Transverse colon (tissue), 4 donors: ENCODE results near the gene ANKRD10. TPM values are rescaled to one million over a fixed set of nuclear protein-coding genes. Genes with fewer than 3 reads are reported as not detected.

Experiments
- DNase-seq: peaks from one replicate; pipeline ENCODE4 v3.0.0-alpha.2; 2019
- H3K27ac ChIP-seq, 4 donors: fragments of 200-600 bp; sonication (generic); 2 replicates each; pipeline ENCODE4 v1.5.1; 2016 to 2018; ENCODE audit warnings: inconsistent platforms in 4 of 4
- H3K27me3 ChIP-seq: fragments of 200-600 bp; sonication (generic); 2 replicates; pipeline ENCODE4 v1.5.1; 2017; ENCODE audit warnings: inconsistent platforms
- H3K36me3 ChIP-seq, 4 donors: fragments of 200-600 bp; sonication (generic); 2 replicates each; pipeline ENCODE4 v1.5.1; 2017 to 2019; ENCODE audit warnings: inconsistent platforms in 4 of 4
- H3K4me1 ChIP-seq, 4 donors: fragments of 200-600 bp; sonication (generic); 2 replicates each; pipeline ENCODE4 v1.5.1; 2017 to 2020; ENCODE audit warnings: inconsistent platforms in 4 of 4
- H3K4me3 ChIP-seq, 4 donors: fragments of 200-600 bp; sonication (generic); 1 replicate in 1 of 4; 2 replicates in 3 of 4; pipeline versions ENCODE4 v1.5.1 to v1.6.1; 2017 to 2019; ENCODE audit warnings: inconsistent platforms in 4 of 4
- H3K9me3 ChIP-seq, 2 donors: fragments of 200-600 bp; sonication (generic); 2 replicates each; pipeline ENCODE4 v1.5.1; 2017 to 2019; ENCODE audit warnings: inconsistent platforms in 2 of 2
- EP300 ChIP-seq: sonication (generic); formaldehyde crosslinking; IDR thresholded peaks from one replicate; pipeline ENCODE4 v1.6.1; 2017; ENCODE audit warnings: antibody characterized with exemption, low read depth
- POLR2A ChIP-seq: fragments of 450-650 bp; IDR thresholded peaks from one replicate; pipeline ENCODE4 v1.6.1; 2016; ENCODE audit warnings: antibody characterized with exemption, mild to moderate bottlenecking, moderate library complexity
- POLR2AphosphoS5 ChIP-seq, 3 donors: sonication (generic); formaldehyde crosslinking; IDR thresholded peaks; one replicate each; pipeline ENCODE4 v1.6.1; 2016; ENCODE audit warnings: antibody characterized with exemption in 3 of 3
- WGBS, 2 donors: methylation state at CpG; one replicate each; pipeline ENCODE4 v1.1.5; 2018; ENCODE audit warnings: low coverage in 1 of 2; 5-methylcytosine and 5-hydroxymethylcytosine counted together
- in situ Hi-C, 4 donors: fragments of 200-750 bp; cut with MboI; loops; one replicate each; pipeline versions ENCODE4 v1.15.0 to v1.15.1; 2017; ENCODE audit warnings: low sequenced_read_pairs in 3 of 4, low pct_ligation_motif_present in 1 of 4, low pct_unique_long_range_greater_than_20kb in 1 of 4
- intact Hi-C: fragments of 100-400 bp; cut with DNase I; formaldehyde crosslinking; loops from one replicate; pipeline ENCODE4 v1.15.1; 2023; ENCODE audit warnings: low total_unique reads
- total RNA-seq, 4 donors: library from RNA; depleted of rRNA; stranded (reverse); fragments of >200 nt; gene quantifications; one replicate each; pipeline ENCODE4 v1.1.0, GENCODE V29; 2016
- TF ChIP-seq, protein P1 (sequence below), 5 experiments: fragments of 200-600 bp in 3 of 5; fragments of 450-650 bp in 2 of 5; sonication (generic) in 3 of 5; IDR thresholded peaks; 1 replicate in 2 of 5; 2 replicates in 3 of 5; pipeline ENCODE4 v1.5.1; 2016 to 2017; ENCODE audit warnings: antibody characterized with exemption in 5 of 5, inconsistent platforms in 3 of 5, mild to moderate bottlenecking in 2 of 5, moderate library complexity in 1 of 5

Gene ANKRD10
- total RNA-seq, 4 donors from 2014 or later, result 124 to 286 (median 188) TPM

DNA sequence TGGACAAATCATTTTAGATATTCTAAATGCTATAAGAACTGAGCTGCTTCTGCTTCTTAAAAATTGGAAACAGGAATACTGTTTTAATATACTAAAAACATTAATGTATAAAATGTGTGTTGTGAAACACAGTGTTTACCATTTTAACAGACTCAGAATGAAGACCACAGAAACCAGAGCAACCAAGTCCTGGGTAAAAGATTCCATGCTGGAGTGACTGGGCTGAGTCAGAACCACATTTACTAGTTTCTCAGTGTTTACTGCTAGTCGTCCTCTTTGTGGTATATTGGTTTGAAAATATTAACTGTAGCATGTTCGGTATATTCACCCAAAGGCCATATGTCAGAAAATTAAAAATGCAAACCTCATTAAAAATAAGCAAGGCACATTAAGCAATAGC lies 31.9 kb downstream of the ANKRD10 start:
- Histone ChIP-seq H3K27ac (no peak overlapping the region), H3K4me1 (peaks cover 0 to 5% (median 0%) of the 10 kb centered on the region in 4 donors), H3K36me3 (no peaks in the 10 kb centered on the region), H3K9me3 (no peaks in the 10 kb centered on the region), H3K27me3 (no peaks in the 10 kb centered on the region), H3K4me3 (no peak overlapping the region)
- WGBS, 2 donors, result 50 to 100% methylated on average over 2 of the region's 2 CpGs
- intact Hi-C loops (no loop called here), in situ Hi-C loops (no loop called here)
- no peak for DNase-seq
- TF ChIP-seq POLR2AphosphoS5 (IDR thresholded peaks at IDR 0.05), result no peak
- no peak for TF ChIP-seq EP300
- no peak for TF ChIP-seq POLR2A
- TF ChIP-seq, protein P1, sequence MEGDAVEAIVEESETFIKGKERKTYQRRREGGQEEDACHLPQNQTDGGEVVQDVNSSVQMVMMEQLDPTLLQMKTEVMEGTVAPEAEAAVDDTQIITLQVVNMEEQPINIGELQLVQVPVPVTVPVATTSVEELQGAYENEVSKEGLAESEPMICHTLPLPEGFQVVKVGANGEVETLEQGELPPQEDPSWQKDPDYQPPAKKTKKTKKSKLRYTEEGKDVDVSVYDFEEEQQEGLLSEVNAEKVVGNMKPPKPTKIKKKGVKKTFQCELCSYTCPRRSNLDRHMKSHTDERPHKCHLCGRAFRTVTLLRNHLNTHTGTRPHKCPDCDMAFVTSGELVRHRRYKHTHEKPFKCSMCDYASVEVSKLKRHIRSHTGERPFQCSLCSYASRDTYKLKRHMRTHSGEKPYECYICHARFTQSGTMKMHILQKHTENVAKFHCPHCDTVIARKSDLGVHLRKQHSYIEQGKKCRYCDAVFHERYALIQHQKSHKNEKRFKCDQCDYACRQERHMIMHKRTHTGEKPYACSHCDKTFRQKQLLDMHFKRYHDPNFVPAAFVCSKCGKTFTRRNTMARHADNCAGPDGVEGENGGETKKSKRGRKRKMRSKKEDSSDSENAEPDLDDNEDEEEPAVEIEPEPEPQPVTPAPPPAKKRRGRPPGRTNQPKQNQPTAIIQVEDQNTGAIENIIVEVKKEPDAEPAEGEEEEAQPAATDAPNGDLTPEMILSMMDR (IDR thresholded peaks at IDR 0.05), result no peak

DNA sequence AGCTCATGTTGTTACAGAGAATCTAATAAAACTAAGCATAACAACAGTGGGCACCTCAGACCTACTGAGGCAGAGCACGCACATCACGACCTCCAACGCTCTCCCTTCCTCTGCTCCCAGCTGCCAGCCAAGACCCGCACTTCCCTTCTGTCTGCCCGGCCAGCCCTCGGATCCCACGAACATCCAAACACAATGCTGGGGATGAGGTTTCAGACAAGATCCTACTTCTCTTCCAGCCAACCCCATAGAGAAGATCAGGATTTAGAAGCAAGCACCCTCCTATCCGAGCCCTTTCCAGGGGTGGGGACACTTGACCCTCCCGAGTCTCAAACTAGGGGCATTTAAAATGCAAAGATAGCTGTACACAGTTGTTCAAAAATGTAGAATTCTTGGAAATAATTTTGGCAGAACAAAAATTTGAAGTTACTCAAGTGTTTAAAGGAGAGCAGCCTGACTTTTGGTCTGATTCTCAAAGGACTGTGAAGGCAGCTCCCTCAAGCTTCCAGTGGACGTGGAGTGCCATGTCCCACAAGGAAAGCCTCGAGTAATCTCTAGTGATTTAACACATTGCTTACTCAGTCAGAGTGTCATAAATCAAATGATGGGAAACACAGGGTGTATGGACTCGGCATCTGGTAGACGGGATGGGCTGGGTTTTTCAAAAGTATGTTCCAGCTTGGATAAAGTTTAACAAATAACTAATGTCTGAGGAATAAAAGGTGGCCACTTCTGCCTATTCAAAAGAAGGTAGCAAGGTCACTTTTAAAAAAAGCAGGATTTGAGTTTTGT lies 32.8 kb downstream of the ANKRD10 start:
- Histone ChIP-seq H3K9me3 (no peaks in the 10 kb centered on the region), H3K27ac (no peak overlapping the region), H3K4me1 (no peaks in the 10 kb centered on the region), H3K27me3 (no peaks in the 10 kb centered on the region), H3K36me3 (no peaks in the 10 kb centered on the region), H3K4me3 (no peak overlapping the region)
- TF ChIP-seq POLR2AphosphoS5 (IDR thresholded peaks at IDR 0.05), result no peak
- TF ChIP-seq, protein P1 (IDR thresholded peaks at IDR 0.05), result no peak
- TF ChIP-seq POLR2A, result no peak
- no peak for TF ChIP-seq EP300
- DNase-seq, result no peak
- intact Hi-C loops, result no loop called here
- in situ Hi-C loops, result no loop called here
- 43 to 75% methylated on average over 4 to 13 of the region's 13 CpGs for WGBS, 2 donors

DNA sequence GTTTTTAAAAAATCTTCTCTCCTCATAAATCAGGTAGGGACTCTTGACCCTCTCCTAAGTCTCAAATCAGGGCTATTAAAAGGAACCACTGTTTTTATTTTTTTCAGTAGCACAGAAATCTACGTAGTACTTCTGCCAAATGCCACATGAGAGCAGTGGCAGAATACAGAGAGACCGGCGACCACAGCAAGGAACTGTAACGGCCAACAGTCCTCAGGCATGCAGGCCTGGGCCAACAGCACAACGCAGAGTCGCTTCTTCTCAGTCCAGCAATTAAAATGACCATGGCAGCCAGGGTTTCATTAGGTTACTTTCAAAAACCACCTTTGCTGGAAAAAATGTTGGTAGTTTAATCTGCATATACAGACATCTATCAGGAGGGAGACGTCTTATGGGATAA lies 34.2 kb downstream of the ANKRD10 start:
- 95 to 97% methylated on average over 5 to 7 of the region's 7 CpGs for WGBS, 2 donors
- H3K27me3 ChIP-seq, result no peaks in the 10 kb centered on the region
- H3K9me3 ChIP-seq, result no peaks in the 10 kb centered on the region
- in situ Hi-C loops, result no loop called here
- no peak overlapping the region for H3K27ac ChIP-seq
- no peak for DNase-seq
- H3K4me3 ChIP-seq, result no peak overlapping the region
- no peaks in the 10 kb centered on the region for H3K36me3 ChIP-seq
- TF ChIP-seq POLR2AphosphoS5 (IDR thresholded peaks at IDR 0.05), result no peak
- TF ChIP-seq POLR2A, result no peak
- TF ChIP-seq, protein P1 (IDR thresholded peaks at IDR 0.05), result no peak
- TF ChIP-seq EP300, result no peak
- H3K4me1 ChIP-seq, result no peaks in the 10 kb centered on the region
- intact Hi-C loops, result no loop called here

DNA sequence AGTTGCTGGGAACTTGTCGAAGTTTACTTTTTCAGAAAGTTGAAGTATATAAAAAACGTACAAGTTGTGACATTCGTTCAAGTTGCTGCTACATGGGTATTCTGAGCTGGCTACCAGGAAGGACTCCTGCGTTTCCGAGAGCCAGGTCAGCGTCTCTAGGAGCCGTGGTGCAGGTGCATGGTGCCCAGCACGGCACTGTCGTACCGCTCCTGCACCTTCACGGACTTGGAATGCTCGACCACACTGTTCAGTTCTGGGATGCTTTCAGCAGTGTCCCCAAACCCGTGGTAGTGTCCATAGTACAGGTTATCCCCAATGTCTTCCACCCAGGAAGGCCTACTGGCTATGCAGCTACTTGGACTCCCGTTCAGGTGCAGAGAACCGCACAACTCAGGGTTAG lies 35.4 kb downstream of the ANKRD10 start:
- Histone ChIP-seq H3K4me1 (peaks cover 6 to 10% (median 7%) of the 10 kb centered on the region in 4 donors), H3K36me3 (no peaks in the 10 kb centered on the region), H3K4me3 (no peak overlapping the region), H3K27ac (no peak overlapping the region), H3K27me3 (no peaks in the 10 kb centered on the region), H3K9me3 (no peaks in the 10 kb centered on the region)
- intact Hi-C loops (no loop called here), in situ Hi-C loops (no loop called here)
- DNase-seq, result no peak
- 87 to 100% methylated on average over 2 to 15 of the region's 15 CpGs for whole genome bisulfite sequencing, 2 donors
- TF ChIP-seq POLR2A, result no peak
- TF ChIP-seq, protein P1 (IDR thresholded peaks at IDR 0.05), result no peak
- TF ChIP-seq EP300, result no peak
- TF ChIP-seq POLR2AphosphoS5 (IDR thresholded peaks at IDR 0.05), result no peak
